Lower leg skin (tissue), 3 donors: ENCODE measurements around the gene CES2.

Source experiments
- CTCF ChIP-seq, 3 donors: fragments of 450-650 bp; IDR thresholded peaks; one replicate each; pipeline ENCODE4 v1.5.1; 2016; ENCODE audit warnings: antibody characterized with exemption in 3 of 3, mild to moderate bottlenecking in 3 of 3, moderate library complexity in 2 of 3
- POLR2A ChIP-seq, 2 donors: fragments of 450-650 bp; IDR thresholded peaks; one replicate each; pipeline ENCODE4 v1.6.1; 2016 to 2017; ENCODE audit warnings: antibody characterized with exemption in 2 of 2, mild to moderate bottlenecking in 1 of 2, moderate library complexity in 1 of 2

- no peak for TF ChIP-seq POLR2A (IDR thresholded peaks at IDR 0.05)
- TF ChIP-seq CTCF (IDR thresholded peaks at IDR 0.05), result no peak
Measured at GRCh38 chr16:66945939-66946338, 10.6 kb downstream of the CES2 start.
